Upper lobe of left lung (tissue), 6 donors: Measurements from ENCODE around the gene SPATS2. TPM values are rescaled to one million over a fixed set of nuclear protein-coding genes. Genes with fewer than 3 reads are reported as not detected.
A peak's percentile ranks its signal among the peaks of the same experiment; 100 is the strongest.
"Not testable (repeated sequence)": the region's sequence is repeated elsewhere in the genome, so short reads cannot be mapped to it uniquely, and the experiment has no call there.

Source experiments
- ATAC-seq, 2 donors: fragments of 200-7000 bp; cut with Tn5 transposase; one replicate each; pipeline ENCODE4 v1.9.1; 2022; ENCODE audit warnings: mild to moderate bottlenecking in 2 of 2, moderate library complexity in 2 of 2; ENCODE audit not compliant: low FRiP score in 2 of 2
- DNase-seq, 2 donors: peaks; one replicate each; pipeline ENCODE4 v3.0.0-alpha.2; 2019 to 2020
- H3K27ac ChIP-seq, 4 donors: fragments of 200-600 bp; sonication (generic); one replicate each; pipeline ENCODE4 v1.5.1; 2016 to 2019
- H3K27me3 ChIP-seq, 4 donors: fragments of 200-600 bp; sonication (generic); one replicate each; pipeline ENCODE4 v1.5.1; 2017 to 2019
- H3K36me3 ChIP-seq, 4 donors: fragments of 200-600 bp; sonication (generic); one replicate each; pipeline ENCODE4 v1.5.1; 2016 to 2019
- H3K4me1 ChIP-seq, 4 donors: fragments of 200-600 bp; sonication (generic); one replicate each; pipeline ENCODE4 v1.5.1; 2018 to 2019
- H3K4me3 ChIP-seq, 4 donors: fragments of 200-600 bp; sonication (generic); one replicate each; pipeline ENCODE4 v1.5.1; 2017 to 2019; ENCODE audit warnings: mild to moderate bottlenecking in 2 of 4, moderate library complexity in 1 of 4
- H3K9me3 ChIP-seq, 4 donors: fragments of 200-600 bp; sonication (generic); one replicate each; pipeline ENCODE4 v1.5.1; 2018 to 2019
- EP300 ChIP-seq, 4 donors: sonication (generic); formaldehyde crosslinking; IDR thresholded peaks; one replicate each; pipeline ENCODE4 v1.5.1; 2017; ENCODE audit warnings: antibody characterized with exemption in 4 of 4, control low read depth in 2 of 4
- POLR2A ChIP-seq, 4 donors: fragments of 450-650 bp; IDR thresholded peaks; one replicate each; pipeline ENCODE4 v1.5.1; 2016 to 2017; ENCODE audit warnings: antibody characterized with exemption in 4 of 4, mild to moderate bottlenecking in 2 of 4
- POLR2AphosphoS5 ChIP-seq, 2 donors: sonication (generic); formaldehyde crosslinking; IDR thresholded peaks; one replicate each; pipeline ENCODE4 v1.5.1; 2017; ENCODE audit warnings: antibody characterized with exemption in 2 of 2
- WGBS, 2 donors: methylation state at CpG; one replicate each; pipeline ENCODE4 v1.1.5; 2017 to 2018; 5-methylcytosine and 5-hydroxymethylcytosine counted together
- total RNA-seq, 6 donors: library from RNA; depleted of rRNA in 4 of 6; stranded (reverse); fragments of >200 nt in 4 of 6; gene quantifications; one replicate each; pipeline versions ENCODE4 v1.1.0 to v1.2.1, GENCODE V29; 2016 to 2021
- TF ChIP-seq, protein P1 (sequence below), 6 experiments: fragments of 450-650 bp in 4 of 6; fragments of 200-600 bp in 2 of 6; sonication (generic) in 2 of 6; IDR thresholded peaks; one replicate each; pipeline ENCODE4 v1.5.1; 2016 to 2019; ENCODE audit warnings: antibody characterized with exemption in 6 of 6
- donor health status: DM: no; HTN: no; CAD: no; lungs with moderate emphysema.
- donor health status: DM: no; HTN: yes; CAD: no; lungs with severe emphysema.

SPATS2 gene
- 10 to 100 TPM in 5 of 6 donors, 1 to 10 TPM in 1; 6.2 to 33.5 (median 14.4) TPM for total RNA-seq

GRCh38 chr12:49367381-49368239, at the start of gene SPATS2:
SPATS2 (plus strand) TSS chr12:49367462; CDS start chr12:49461013, 93,551 bp downstream.
- no peaks in the 10 kb centered on the region for H3K9me3 ChIP-seq
- DNase-seq (peak; percentile 95 to 99), ATAC-seq (peak in 1 of 2 donors; percentile 15)
- peak within 1 kb of the TSS; percentile 44 to 94 (median 87) for H3K4me3 ChIP-seq
- 2 to 3% methylated on average over 22 to 44 of the region's 52 CpGs for WGBS, 2 donors
- peaks cover 16 to 29% (median 17%) of the 10 kb centered on the region in 4 donors for H3K4me1 ChIP-seq
- H3K27ac ChIP-seq = peak within 1 kb of the TSS; percentile 93 to 96 (median 94)
- no peak for TF ChIP-seq POLR2AphosphoS5 (IDR thresholded peaks at IDR 0.05)
- TF ChIP-seq EP300 (IDR thresholded peaks at IDR 0.05) = no peak
- peak in 2 of 4 donors; percentile 43 to 54 for TF ChIP-seq POLR2A (IDR thresholded peaks at IDR 0.05)
- TF ChIP-seq, protein P1, sequence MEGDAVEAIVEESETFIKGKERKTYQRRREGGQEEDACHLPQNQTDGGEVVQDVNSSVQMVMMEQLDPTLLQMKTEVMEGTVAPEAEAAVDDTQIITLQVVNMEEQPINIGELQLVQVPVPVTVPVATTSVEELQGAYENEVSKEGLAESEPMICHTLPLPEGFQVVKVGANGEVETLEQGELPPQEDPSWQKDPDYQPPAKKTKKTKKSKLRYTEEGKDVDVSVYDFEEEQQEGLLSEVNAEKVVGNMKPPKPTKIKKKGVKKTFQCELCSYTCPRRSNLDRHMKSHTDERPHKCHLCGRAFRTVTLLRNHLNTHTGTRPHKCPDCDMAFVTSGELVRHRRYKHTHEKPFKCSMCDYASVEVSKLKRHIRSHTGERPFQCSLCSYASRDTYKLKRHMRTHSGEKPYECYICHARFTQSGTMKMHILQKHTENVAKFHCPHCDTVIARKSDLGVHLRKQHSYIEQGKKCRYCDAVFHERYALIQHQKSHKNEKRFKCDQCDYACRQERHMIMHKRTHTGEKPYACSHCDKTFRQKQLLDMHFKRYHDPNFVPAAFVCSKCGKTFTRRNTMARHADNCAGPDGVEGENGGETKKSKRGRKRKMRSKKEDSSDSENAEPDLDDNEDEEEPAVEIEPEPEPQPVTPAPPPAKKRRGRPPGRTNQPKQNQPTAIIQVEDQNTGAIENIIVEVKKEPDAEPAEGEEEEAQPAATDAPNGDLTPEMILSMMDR (IDR thresholded peaks at IDR 0.05) = no peak
- no peaks in the 10 kb centered on the region for H3K27me3 ChIP-seq
- H3K36me3 ChIP-seq = no peaks in the 10 kb centered on the region

DNA sequence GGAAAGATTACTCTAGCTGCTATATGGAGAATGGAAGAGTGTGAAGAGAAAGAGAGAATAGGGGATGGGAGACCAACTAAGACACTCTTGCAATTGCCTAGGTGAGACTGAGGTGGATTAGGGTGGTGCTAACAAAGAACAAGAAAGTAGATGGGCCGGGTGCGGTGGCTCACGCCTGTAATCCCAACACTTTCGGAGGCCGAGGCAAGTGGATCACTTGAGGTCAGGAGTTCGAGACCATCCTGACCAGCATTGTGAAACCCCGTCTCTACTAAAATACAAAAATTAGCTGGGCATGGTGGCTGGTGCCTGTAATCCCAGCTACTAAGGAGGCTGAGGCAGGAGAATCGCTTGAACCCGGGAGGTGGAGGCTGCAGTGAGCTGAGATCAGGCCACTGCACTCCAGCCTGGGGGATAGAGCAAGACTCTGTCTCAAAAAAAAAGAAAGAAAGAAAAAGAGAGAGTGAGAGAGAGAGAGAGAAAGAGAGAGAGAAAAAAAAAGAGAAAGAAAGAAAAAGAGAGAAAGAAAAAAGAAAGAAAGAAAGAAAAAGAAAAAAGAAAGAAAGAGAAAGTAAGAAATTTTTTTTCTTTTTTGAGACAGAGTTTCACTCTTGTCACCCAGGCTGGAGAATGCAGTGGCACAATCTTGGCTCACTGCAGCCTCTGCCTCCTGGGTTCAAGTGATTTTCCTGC, 46.7 kb upstream of the SPATS2 start:
- ATAC-seq, H3K4me3 ChIP-seq, H3K9me3 ChIP-seq, H3K27me3 ChIP-seq, H3K27ac ChIP-seq, H3K36me3 ChIP-seq, DNase-seq: not testable (repeated sequence)
- WGBS, 2 donors = 92 to 93% methylated on average over 9 of the region's 9 CpGs
- peaks cover 10 to 18% (median 11%) of the 10 kb centered on the region in 4 donors for H3K4me1 ChIP-seq

DNA sequence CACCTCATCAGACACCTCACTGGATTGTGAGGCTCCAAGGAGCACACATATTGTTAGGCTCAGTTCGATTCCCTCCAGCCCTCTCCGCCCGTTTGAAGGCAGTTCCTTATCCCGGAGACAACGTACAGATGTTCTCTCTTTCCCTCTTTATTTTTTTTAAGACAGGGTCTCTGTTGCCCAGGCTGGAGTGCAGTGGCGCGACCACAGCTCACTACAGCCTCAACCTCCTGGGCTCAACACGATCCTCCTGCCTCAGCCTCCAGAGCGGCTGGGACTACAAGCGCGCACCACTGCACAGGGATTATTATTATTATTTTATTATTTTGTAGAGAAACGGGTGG, 44.9 kb upstream of the SPATS2 start:
- TF ChIP-seq EP300 (IDR thresholded peaks at IDR 0.05) = no peak
- no peak for TF ChIP-seq POLR2AphosphoS5 (IDR thresholded peaks at IDR 0.05)
- TF ChIP-seq, protein P1 (IDR thresholded peaks at IDR 0.05) = no peak
- TF ChIP-seq POLR2A (IDR thresholded peaks at IDR 0.05) = no peak
- H3K36me3 ChIP-seq = no peaks in the 10 kb centered on the region
- H3K4me3 ChIP-seq = peak overlapping the region; percentile 50 to 74 (median 58)
- 57 to 58% methylated on average over 11 to 12 of the region's 12 CpGs for WGBS, 2 donors
- no peak for DNase-seq
- H3K27me3 ChIP-seq = no peaks in the 10 kb centered on the region
- H3K4me1 ChIP-seq = peaks cover 10 to 18% (median 11%) of the 10 kb centered on the region in 4 donors
- ATAC-seq = no peak
- no peaks in the 10 kb centered on the region for H3K9me3 ChIP-seq
- peak overlapping the region in 3 of 4 donors; percentile 63 to 74 (median 65) for H3K27ac ChIP-seq

DNA sequence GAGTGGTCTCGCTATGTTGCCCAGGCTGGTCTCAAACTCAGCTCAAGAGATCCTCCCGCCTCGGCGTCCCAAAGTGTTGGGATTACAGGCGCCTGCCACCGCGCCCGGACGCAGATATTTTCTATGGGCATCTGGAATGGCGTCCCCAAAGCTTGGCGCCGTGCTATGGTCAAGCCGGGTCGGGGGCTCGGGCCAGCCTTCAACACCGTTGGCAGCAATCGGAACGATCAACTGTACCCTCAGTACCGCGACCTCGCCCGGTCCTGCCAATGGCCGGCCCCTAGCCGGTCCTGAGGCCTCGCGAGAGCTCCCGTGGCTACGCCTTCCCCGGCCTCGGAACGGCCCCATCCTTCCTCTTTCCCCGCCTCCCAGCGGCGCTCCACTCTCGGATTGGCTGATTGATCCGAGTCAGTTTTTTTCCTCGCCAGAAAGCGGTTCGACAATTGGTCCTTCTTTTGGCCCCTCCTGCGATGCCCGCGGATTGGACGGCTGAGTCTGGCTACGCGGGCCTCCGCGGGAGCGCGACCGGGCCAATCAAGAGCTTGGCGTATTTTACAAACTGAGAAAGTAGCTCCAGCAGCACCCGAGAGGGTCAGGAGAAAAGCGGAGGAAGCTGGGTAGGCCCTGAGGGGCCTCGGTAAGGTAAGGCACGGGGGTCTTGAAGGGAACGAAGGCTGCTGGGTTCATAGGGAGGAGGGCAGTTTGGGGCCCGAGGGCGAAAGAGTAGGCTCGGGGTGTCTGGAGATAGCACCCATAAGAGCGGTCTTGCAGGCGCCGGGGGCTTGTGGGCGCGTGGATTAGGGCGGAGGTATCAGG, 44.3 kb upstream of the SPATS2 start, which contains the start of gene TROAP:
Gene TROAP, plus strand, starts transcription at position 548 of the 816 bp plus-strand sequence. CDS start 354 bp downstream, outside the sequence.
- Histone ChIP-seq H3K9me3 (no peaks in the 10 kb centered on the region), H3K4me1 (peaks cover 10 to 18% (median 11%) of the 10 kb centered on the region in 4 donors), H3K36me3 (no peaks in the 10 kb centered on the region), H3K27me3 (no peaks in the 10 kb centered on the region), H3K27ac (peak within 1 kb of the TSS in 3 of 4 donors; percentile 63 to 74 (median 65)), H3K4me3 (peak within 1 kb of the TSS; percentile 50 to 74 (median 58))
- DNase-seq = peak; percentile 96 to 97
- ATAC-seq = peak; percentile 100
- 0 to 1% methylated on average over 36 to 54 of the region's 65 CpGs for WGBS, 2 donors
- peak in 2 of 4 donors; percentile 42 to 81 for TF ChIP-seq POLR2A (IDR thresholded peaks at IDR 0.05)
- TF ChIP-seq POLR2AphosphoS5 (IDR thresholded peaks at IDR 0.05) = peak; percentile 30 to 61
- no peak for TF ChIP-seq EP300 (IDR thresholded peaks at IDR 0.05)
- TF ChIP-seq, protein P1 (IDR thresholded peaks at IDR 0.05) = peak in 1 of 6 experiments; percentile 8
